GM23248 (cell line): Measurements from ENCODE around the gene ZNF263.

ENCODE experiments used
- EZH2 ChIP-seq: fragments of 200-600 bp; sonication (generic); IDR thresholded peaks from 2 replicates; pipeline ENCODE4 v1.6.1; 2018; ENCODE audit warnings: antibody characterized with exemption, mild to moderate bottlenecking; ENCODE audit not compliant: insufficient read depth, poor library complexity, severe bottlenecking
- EZH2phosphoT487 ChIP-seq: fragments of 200-600 bp; sonication (generic); IDR thresholded peaks from 2 replicates; pipeline ENCODE4 v1.6.1; 2018; ENCODE audit warnings: antibody characterized with exemption, moderate library complexity, mild to moderate bottlenecking, low read depth; ENCODE audit not compliant: insufficient read depth

DNA sequence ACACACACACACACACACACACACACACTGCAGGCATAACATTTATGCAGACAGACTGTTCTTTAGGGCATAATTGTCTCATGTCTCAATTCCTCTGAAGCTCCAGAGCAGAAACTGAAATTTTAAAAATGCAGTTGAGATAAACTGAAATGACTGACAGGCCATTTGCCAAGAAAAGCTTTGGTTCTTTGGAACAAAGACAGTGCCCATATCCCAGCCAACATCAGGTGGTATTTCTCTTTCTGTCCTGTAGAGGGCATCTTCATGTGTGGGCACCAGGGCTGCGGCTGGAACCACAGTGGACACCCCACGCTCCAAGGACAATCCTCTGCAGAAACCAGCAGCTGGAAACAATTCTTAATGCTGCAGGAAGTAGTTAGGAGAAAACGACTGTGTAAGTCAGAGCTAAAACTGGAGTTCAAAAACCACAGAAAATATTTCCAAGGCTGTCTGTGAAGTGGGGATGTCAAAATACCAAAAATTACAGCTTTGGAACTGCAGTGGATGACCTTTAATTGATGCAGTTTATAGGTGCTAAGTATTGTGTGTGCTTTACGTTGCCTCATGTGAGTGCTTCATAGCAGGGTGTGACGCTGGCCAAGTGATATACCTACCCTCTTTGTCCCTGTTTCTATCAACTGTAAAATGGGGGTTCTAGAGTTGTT lies 16.3 kb upstream of the ZNF263 start:
- no peak for TF ChIP-seq EZH2
- TF ChIP-seq EZH2phosphoT487, result no peak
